Dendritic cell treated with granulocyte-macrophage colony-stimulating factor and Interleukin-4, amounts not matched to agents 40 ng/mL and 50 ng/mL, for 4 days (primary cell): Measurements from ENCODE around the gene GNLY.
"Not testable (repeated sequence)": the region's sequence is repeated elsewhere in the genome, so short reads cannot be mapped to it uniquely, and the experiment has no call there.

Source experiments
- H3K27ac Mint-ChIP-seq: one replicate; pipeline ENCODE4 v1.8.0; 2022; ENCODE audit warnings: mild to moderate bottlenecking, mixed read lengths
- H3K27me3 Mint-ChIP-seq: one replicate; pipeline ENCODE4 v1.8.0; 2022; ENCODE audit warnings: mild to moderate bottlenecking, mixed read lengths
- H3K36me3 Mint-ChIP-seq: one replicate; pipeline ENCODE4 v1.8.0; 2022; ENCODE audit warnings: low read depth, mixed read lengths
- H3K4me1 Mint-ChIP-seq: one replicate; pipeline ENCODE4 v1.8.0; 2022; ENCODE audit warnings: low read depth, mixed read lengths
- H3K4me3 Mint-ChIP-seq: one replicate; pipeline ENCODE4 v1.8.0; 2022; ENCODE audit warnings: mild to moderate bottlenecking, moderate library complexity, mixed read lengths
- H3K9me3 Mint-ChIP-seq: one replicate; pipeline ENCODE4 v1.8.0; 2022; ENCODE audit warnings: mixed read lengths
- intact Hi-C: fragments of 100-400 bp; cut with micrococcal nuclease; formaldehyde crosslinking; loops from one replicate; pipeline ENCODE4 v1.15.0; 2022

GNLY gene

GRCh38 chr2:85694052-85695025, at the start of gene GNLY:
Gene GNLY (plus strand): TSS chr2:85694358. CDS start chr2:85694419, 61 bp downstream.
- no peak within 1 kb of the TSS for H3K27ac Mint-ChIP-seq
- H3K27me3 Mint-ChIP-seq, result no peaks in the 10 kb centered on the region
- intact Hi-C loops, result no loop called here
- H3K9me3 Mint-ChIP-seq, result peaks cover 4% of the 10 kb centered on the region
- H3K36me3 Mint-ChIP-seq, result no peaks in the 10 kb centered on the region
- peaks cover 56% of the 10 kb centered on the region for H3K4me1 Mint-ChIP-seq
- H3K4me3 Mint-ChIP-seq, result no peak within 1 kb of the TSS

DNA sequence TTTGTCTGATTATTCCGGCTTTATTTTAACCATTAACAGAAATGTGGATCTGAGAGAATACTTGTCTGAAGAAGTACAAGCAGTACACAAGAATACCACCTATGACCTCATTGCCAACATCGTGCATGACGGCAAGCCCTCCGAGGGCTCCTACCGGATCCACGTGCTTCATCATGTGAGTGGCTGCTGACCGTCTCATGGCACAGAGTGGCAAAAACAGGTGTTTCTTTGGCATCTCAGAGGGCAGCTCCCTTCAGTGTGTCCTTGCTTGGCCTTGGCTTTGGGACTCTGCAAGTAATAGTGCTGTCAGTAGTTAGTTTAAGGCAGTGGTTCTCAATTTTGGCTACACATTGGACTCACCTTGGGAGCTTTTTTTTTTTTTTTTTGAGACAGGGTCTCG, 49.2 kb upstream of the GNLY start:
- Mint-ChIP-seq H3K9me3 (no peaks in the 10 kb centered on the region), H3K4me3 (no peak overlapping the region), H3K27ac (no peak overlapping the region), H3K36me3 (peaks cover 100% of the 10 kb centered on the region), H3K27me3 (no peaks in the 10 kb centered on the region), H3K4me1 (peaks cover 12% of the 10 kb centered on the region)
- intact Hi-C loops, result loop anchor here (10.0 kb wide), 1 partner anchor 450 kb away; no protein-coding TSS in a partner anchor

DNA sequence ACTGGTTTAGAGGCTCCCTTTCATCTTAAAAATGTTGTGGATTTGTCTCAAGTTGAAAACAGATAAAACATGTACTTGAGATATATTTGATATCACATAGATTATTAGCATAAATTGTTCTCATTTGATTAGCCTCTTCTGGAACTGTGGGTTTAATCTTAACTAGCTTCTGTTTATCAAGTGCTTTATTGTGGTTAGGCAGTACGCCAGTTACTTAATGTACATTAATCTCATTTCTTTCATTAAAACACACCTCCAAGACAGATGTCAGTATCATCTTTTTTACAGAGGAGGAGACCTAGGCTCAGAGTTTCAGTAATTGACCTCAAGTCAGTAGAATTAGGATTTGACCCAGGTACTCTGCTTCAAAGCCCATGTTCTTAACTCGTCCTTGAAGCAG, 48.0 kb upstream of the GNLY start:
- Mint-ChIP-seq H3K4me1 (peaks cover 12% of the 10 kb centered on the region), H3K4me3 (no peak overlapping the region), H3K27me3 (no peaks in the 10 kb centered on the region), H3K36me3 (peaks cover 100% of the 10 kb centered on the region), H3K27ac (no peak overlapping the region), H3K9me3 (no peaks in the 10 kb centered on the region)
- intact Hi-C loops, result loop anchor here (10.0 kb wide), 1 partner anchor 449 kb away; no protein-coding TSS in a partner anchor

DNA sequence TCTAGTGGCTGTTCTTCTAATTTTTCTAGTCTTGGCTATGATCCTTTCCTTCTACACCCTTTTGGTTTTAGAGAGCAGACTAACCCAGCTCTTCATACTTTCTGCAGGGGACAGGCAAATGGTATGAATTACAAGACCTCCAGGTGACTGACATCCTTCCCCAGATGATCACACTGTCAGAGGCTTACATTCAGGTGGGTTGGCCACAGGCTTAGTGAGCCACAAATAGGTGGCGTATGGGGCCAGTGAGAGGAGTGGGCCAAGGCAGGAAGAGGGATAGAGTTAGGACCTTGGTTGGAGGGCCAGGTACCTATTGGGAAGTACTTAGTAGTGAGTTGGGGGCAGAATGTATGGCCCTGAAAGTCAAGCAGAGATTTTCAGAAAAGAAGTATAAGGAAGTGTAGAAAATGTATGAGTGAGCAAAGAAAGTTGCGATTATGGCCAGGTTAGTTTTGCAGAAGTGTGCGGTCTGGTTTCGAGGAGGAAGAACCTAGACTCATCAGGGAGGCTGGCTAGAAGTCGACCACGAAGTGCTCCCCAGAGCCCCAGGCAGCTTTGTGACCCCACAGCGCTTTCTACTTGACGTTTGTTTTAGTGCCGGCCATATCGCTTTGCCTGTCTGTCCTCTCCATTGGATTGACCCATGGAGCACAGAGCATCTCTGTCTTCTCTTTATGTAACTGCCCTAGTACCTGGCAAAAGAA, 46.2 kb upstream of the GNLY start:
- no peak overlapping the region for H3K27ac Mint-ChIP-seq
- intact Hi-C loops, result loop anchor here (10.0 kb wide), 1 partner anchor 447 kb away; no protein-coding TSS in a partner anchor
- no peaks in the 10 kb centered on the region for H3K27me3 Mint-ChIP-seq
- no peaks in the 10 kb centered on the region for H3K9me3 Mint-ChIP-seq
- no peak overlapping the region for H3K4me3 Mint-ChIP-seq
- peaks cover 100% of the 10 kb centered on the region for H3K36me3 Mint-ChIP-seq
- H3K4me1 Mint-ChIP-seq, result peaks cover 12% of the 10 kb centered on the region

DNA sequence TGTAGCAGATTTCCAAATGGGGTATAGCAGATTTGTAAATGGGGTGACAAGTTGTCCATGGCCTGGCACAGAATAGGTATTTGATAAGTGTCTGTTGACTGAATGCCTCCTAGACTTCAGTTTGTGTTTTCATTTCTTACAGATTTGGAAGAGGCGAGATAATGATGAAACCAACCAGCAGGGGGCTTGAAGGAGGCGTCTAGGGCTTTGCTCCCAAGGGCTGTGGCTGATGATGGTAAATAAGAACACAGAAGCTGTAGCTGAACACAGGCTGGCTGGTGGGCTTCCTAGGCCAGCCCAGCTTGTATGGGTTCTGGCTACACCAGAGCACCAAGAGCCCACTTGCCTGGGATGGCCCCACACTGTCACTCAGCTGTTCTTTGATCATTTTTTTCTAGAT, 45.5 kb upstream of the GNLY start:
- intact Hi-C loops, result loop anchor here (10.0 kb wide), 1 partner anchor 446 kb away; no protein-coding TSS in a partner anchor
- H3K27me3 Mint-ChIP-seq, result no peaks in the 10 kb centered on the region
- H3K4me3 Mint-ChIP-seq, result no peak overlapping the region
- H3K9me3 Mint-ChIP-seq, result no peaks in the 10 kb centered on the region
- peaks cover 12% of the 10 kb centered on the region for H3K4me1 Mint-ChIP-seq
- no peak overlapping the region for H3K27ac Mint-ChIP-seq
- peaks cover 100% of the 10 kb centered on the region for H3K36me3 Mint-ChIP-seq

- Mint-ChIP-seq H3K27ac (no peak overlapping the region), H3K36me3 (peaks cover 99% of the 10 kb centered on the region), H3K4me3 (no peak overlapping the region), H3K9me3 (no peaks in the 10 kb centered on the region), H3K27me3 (no peaks in the 10 kb centered on the region), H3K4me1 (peaks cover 18% of the 10 kb centered on the region)
- intact Hi-C loops, result loop anchor here (10.0 kb wide), 1 partner anchor 445 kb away; no protein-coding TSS in a partner anchor
Observed at GRCh38 chr2:85649201-85650190, 44.7 kb upstream of the GNLY start.

DNA sequence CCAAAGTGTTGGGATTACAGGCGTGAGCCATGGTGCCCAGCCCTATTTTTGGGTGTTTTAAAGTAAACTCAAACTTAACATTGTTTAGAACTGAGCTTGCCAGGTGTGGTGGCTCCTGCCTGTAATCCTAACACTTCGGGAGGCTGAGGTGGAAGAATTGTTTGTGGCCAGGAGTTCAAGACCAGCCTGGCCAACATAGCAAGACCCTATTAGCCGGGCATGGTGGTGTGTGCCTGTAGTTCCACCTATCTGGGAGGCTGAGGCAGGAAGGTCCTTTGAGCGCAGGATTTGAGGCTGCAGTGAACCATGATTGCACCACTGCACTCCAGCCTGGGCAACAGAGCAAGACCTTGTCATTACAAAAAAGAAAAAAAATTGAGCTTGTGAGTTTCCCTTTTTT, 43.7 kb upstream of the GNLY start:
- H3K27me3 Mint-ChIP-seq, result no peaks in the 10 kb centered on the region
- H3K4me1 Mint-ChIP-seq, result peaks cover 18% of the 10 kb centered on the region
- no peaks in the 10 kb centered on the region for H3K9me3 Mint-ChIP-seq
- intact Hi-C loops, result no loop called here
- no peak overlapping the region for H3K4me3 Mint-ChIP-seq
- peaks cover 95% of the 10 kb centered on the region for H3K36me3 Mint-ChIP-seq
- no peak overlapping the region for H3K27ac Mint-ChIP-seq

GRCh38 chr2:85651097-85651496, 43.1 kb upstream of the GNLY start:
- Mint-ChIP-seq H3K4me1 (peaks cover 18% of the 10 kb centered on the region), H3K9me3 (no peaks in the 10 kb centered on the region), H3K36me3 (peaks cover 93% of the 10 kb centered on the region), H3K27me3 (no peaks in the 10 kb centered on the region), H3K27ac (no peak overlapping the region), H3K4me3 (no peak overlapping the region)
- intact Hi-C loops, result no loop called here

DNA sequence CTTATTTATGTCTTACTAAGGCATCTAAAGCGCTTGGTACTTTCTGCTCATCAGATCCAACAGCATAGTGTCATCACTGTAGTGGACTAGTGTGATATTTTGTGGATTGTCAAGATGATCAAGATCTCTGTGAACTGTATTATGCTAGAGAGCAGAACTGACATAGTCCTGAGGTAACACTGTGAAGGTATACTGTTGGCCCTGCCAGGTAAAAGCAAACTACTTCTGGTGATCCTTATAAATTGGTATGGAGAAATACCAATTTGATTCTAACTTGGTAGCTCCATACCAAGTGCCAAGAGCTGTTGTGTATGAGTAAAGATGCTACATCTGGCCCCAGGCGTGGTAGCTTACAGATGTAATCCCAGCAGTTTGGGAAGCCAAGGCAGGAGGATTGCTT, 42.1 kb upstream of the GNLY start:
- no peak overlapping the region for H3K27ac Mint-ChIP-seq
- intact Hi-C loops, result no loop called here
- H3K9me3 Mint-ChIP-seq, result no peaks in the 10 kb centered on the region
- peaks cover 92% of the 10 kb centered on the region for H3K36me3 Mint-ChIP-seq
- no peak overlapping the region for H3K4me3 Mint-ChIP-seq
- H3K27me3 Mint-ChIP-seq, result no peaks in the 10 kb centered on the region
- H3K4me1 Mint-ChIP-seq, result peaks cover 18% of the 10 kb centered on the region

DNA sequence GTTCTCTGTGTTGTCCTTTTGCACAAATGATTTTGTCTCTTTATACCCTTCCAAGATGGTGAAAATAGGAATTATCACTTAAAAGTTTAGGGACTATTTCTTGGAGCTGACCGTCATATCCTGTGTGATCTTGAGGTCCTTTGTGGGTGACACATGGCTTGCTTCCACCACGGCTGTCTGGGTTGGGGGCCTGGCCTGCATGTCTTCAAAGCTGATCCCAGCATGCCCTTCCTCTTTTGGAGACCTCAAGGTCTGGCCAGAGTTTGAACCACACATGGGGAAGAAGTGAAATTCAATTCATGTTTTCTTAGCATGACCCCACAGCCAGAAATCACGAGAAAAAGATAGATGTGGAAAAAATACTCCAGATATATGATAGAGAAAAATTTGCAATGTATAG, 40.2 kb upstream of the GNLY start:
- no peaks in the 10 kb centered on the region for H3K9me3 Mint-ChIP-seq
- H3K4me3 Mint-ChIP-seq, result no peak overlapping the region
- intact Hi-C loops, result no loop called here
- no peak overlapping the region for H3K27ac Mint-ChIP-seq
- H3K27me3 Mint-ChIP-seq, result no peaks in the 10 kb centered on the region
- peaks cover 92% of the 10 kb centered on the region for H3K36me3 Mint-ChIP-seq
- peaks cover 6% of the 10 kb centered on the region for H3K4me1 Mint-ChIP-seq

DNA sequence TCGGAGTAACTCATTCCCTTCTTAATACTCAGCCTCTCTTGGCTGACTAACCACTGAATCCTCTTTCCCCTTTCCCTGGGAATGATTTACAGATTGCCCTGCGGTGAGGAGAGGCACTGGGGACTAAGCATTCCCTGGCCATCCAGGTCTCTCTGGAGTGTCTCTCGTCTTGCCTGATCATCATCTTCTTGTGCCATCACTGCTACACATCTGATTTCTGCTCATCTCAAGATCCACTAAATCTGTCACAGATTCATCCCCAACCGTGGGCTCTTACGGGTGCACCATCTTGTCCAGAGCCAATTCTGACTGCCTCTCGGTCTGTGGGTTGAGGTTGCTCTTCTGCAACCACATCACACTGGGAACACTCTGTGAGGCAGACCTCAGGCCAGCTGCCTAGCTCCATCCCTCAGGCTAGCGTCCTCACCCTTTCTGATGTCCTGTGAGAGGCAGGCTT, 38.2 kb upstream of the GNLY start:
- Mint-ChIP-seq H3K4me3 (no peak overlapping the region), H3K9me3 (no peaks in the 10 kb centered on the region), H3K4me1 (peaks cover 6% of the 10 kb centered on the region), H3K27me3 (no peaks in the 10 kb centered on the region), H3K36me3 (peaks cover 79% of the 10 kb centered on the region), H3K27ac (no peak overlapping the region)
- intact Hi-C loops, result no loop called here

- Mint-ChIP-seq H3K4me3 (no peak overlapping the region), H3K4me1 (peaks cover 6% of the 10 kb centered on the region), H3K27me3 (no peaks in the 10 kb centered on the region), H3K36me3 (peaks cover 74% of the 10 kb centered on the region), H3K9me3 (no peaks in the 10 kb centered on the region), H3K27ac (no peak overlapping the region)
- intact Hi-C loops, result no loop called here
Observed at GRCh38 chr2:85656468-85656867, 37.7 kb upstream of the GNLY start.

DNA sequence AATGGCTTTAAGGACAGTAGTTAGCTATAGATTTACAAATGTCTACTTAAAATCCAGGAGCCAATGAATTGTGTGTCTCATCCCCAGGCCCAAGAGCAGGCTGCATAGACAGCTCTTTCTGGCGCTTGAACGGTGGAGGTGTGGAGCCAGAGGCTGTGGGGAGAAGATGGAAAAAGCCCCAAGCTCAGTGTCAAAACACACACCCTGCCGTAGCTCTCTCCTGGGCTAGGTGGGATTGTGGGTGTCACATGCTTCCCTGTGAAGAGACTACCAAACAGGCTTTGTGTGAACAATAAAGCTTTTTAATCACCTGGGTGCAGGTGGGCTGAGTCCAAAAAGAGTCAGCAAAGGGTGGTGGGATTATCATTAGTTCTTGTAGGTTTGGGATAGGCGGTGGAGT, 36.8 kb upstream of the GNLY start:
- intact Hi-C loops, H3K27ac Mint-ChIP-seq, H3K4me1 Mint-ChIP-seq, H3K9me3 Mint-ChIP-seq, H3K4me3 Mint-ChIP-seq, H3K27me3 Mint-ChIP-seq: not testable (repeated sequence)
- peaks cover 65% of the 10 kb centered on the region for H3K36me3 Mint-ChIP-seq
